Erythroblast (primary cell): Measurements from ENCODE around the gene GTF3C4.

Experiments used
- GATA1 ChIP-seq: IDR thresholded peaks from 2 replicates; pipeline ENCODE4 v1.6.1; 2011; ENCODE audit warnings: low read depth, mild to moderate bottlenecking, control low read depth, low read length, moderate library complexity
- POLR2A ChIP-seq: IDR thresholded peaks from 2 replicates; pipeline ENCODE4 v1.6.1; 2011; ENCODE audit warnings: mild to moderate bottlenecking, low read length

DNA sequence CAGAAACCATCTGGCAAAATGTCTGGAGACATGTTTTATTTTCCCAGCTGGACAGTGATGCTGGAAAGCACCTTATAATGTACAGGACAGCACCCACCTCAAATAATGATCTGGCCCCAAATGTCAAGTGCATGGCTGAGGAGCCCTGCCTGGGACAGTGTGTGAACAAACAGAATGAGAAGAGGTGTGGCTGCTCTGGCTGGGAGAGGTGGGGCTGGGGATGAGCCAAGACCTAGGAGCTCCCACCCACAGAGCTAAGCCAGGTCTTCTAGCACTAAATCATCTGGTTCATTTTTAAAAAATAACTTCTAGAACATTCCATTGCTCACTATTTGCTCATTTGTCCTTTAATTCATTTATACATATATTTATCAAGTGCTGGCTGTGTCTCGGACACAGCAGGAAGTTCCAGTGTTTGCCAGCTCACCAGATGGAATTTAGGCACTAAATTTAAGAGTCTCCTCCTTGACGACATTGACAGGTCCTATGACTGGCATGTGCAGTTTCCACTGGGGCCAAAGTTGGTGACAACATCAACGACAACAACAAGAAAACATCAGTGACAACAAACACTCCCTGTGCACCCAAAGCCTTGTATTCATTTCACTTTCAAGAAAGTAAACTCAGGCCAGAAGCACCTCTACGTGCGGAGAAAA is 59.1 kb downstream of the GTF3C4 start:
- TF ChIP-seq POLR2A (no peak), GATA1 (no peak)
